ENCODE measurements around the gene SLC38A7. TPM values are rescaled to one million over a fixed set of nuclear protein-coding genes. Genes with fewer than 3 reads are reported as not detected.

Gene SLC38A7
- total and polyA plus RNA-seq, 2 of the 13 experiments (the other 11 are each of a cell fraction or from before 2014, with no cell fraction given) = 13.2 to 14.1 TPM

GRCh38 chr16:58684354-58685083 is at the start of gene SLC38A7 (continued):
- TF ChIP-seq USF2 (IDR thresholded peaks at IDR 0.05; ENCODE audit: low read depth, low read length) (peak; percentile 100), USF2 (CRISPR knock-in tag; IDR thresholded peaks at IDR 0.05; ENCODE audit: borderline replicate concordance) (peak; percentile 100; the same call in 1 of the 2 replicates), ZNF333 (CRISPR knock-in tag; IDR thresholded peaks at IDR 0.05; ENCODE audit: borderline replicate concordance) (no peak), HMGXB4 (CRISPR knock-in tag; IDR thresholded peaks at IDR 0.05; ENCODE audit: borderline replicate concordance in 1 of 2, low read depth in 1 of 2) (peak; percentile 39 to 69), ZUFSP (CRISPR knock-in tag; IDR thresholded peaks at IDR 0.05; ENCODE audit: borderline replicate concordance) (no peak), WIZ (CRISPR knock-in tag; IDR thresholded peaks at IDR 0.05) (0 out of 2 replicates have a peak, but pooled peaks have one; percentile 70), RFXANK (CRISPR knock-in tag; IDR thresholded peaks at IDR 0.05) (0 out of 2 replicates have a peak, but pooled peaks have one; percentile 24), ZNF781 (CRISPR knock-in tag; IDR thresholded peaks at IDR 0.05; ENCODE audit: borderline replicate concordance, not compliant biosample characterization) (no peak), ZBTB37 (CRISPR knock-in tag; IDR thresholded peaks at IDR 0.05) (no peak), NFE2L2 (IDR thresholded peaks at IDR 0.05; ENCODE audit: low read length) (no peak), ZNF883 (CRISPR knock-in tag; IDR thresholded peaks at IDR 0.05; ENCODE audit: not compliant biosample characterization) (peak; percentile 74), HDAC1 (CRISPR knock-in tag; IDR thresholded peaks at IDR 0.05) (peak; percentile 93), GMEB1 (CRISPR knock-in tag; IDR thresholded peaks at IDR 0.05; ENCODE audit: borderline replicate concordance) (peak; percentile 83), KMT2A (CRISPR knock-in tag; IDR thresholded peaks at IDR 0.05) (peak; percentile 53; the same call in 1 of the 2 replicates), ZBTB20 (CRISPR knock-in tag; IDR thresholded peaks at IDR 0.05; ENCODE audit: borderline replicate concordance, low read depth) (no peak), ZNF180 (CRISPR knock-in tag; IDR thresholded peaks at IDR 0.05; ENCODE audit: borderline replicate concordance, low read depth) (peak; percentile 78; the same call in 1 of the 2 replicates), SMAD9 (CRISPR knock-in tag; IDR thresholded peaks at IDR 0.05) (no peak; the same call in 1 of the 2 replicates), ZNF605 (CRISPR knock-in tag; IDR thresholded peaks at IDR 0.05) (peak; percentile 86), SIX4 (CRISPR knock-in tag; IDR thresholded peaks at IDR 0.05) (no peak), KAT8 (CRISPR knock-in tag; IDR thresholded peaks at IDR 0.05) (peak; percentile 97)

Measured in HepG2 (cell line).